ENCODE measurements around the gene IGIP.

The IGIP gene

DNA sequence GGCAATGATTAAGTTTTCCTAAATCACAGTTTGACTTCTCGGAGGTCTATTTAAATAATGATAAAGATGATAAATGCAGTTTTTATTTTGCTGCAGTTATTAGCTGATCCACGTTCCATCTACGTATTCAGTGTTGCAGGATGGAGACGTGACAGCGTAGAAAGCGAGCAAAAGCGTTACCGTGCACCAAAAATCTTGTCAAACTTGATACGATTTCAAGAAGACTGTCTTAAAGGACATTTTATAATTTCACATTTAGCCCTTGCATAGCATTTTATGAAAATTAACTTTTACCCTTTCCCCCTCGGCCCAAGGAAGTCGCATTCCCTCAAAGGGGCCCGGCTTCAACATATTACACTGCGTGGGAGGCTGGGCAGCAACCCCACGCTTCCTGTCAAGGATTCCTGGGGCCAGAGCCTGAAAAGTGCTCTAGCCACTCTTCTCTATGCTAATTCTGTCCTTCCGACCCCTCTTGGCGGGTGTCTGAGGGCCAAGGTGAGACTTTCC lies 18.9 kb upstream of the IGIP start:
- H3K9me3 ChIP-seq (ENCODE audit: control insufficient read depth, insufficient read depth, low read length): no peaks in the 10 kb centered on the region
- TF ChIP-seq EZH2phosphoT487 (IDR thresholded peaks at IDR 0.05; ENCODE audit: borderline replicate concordance, low read length): no peak
- TF ChIP-seq, protein P1, sequence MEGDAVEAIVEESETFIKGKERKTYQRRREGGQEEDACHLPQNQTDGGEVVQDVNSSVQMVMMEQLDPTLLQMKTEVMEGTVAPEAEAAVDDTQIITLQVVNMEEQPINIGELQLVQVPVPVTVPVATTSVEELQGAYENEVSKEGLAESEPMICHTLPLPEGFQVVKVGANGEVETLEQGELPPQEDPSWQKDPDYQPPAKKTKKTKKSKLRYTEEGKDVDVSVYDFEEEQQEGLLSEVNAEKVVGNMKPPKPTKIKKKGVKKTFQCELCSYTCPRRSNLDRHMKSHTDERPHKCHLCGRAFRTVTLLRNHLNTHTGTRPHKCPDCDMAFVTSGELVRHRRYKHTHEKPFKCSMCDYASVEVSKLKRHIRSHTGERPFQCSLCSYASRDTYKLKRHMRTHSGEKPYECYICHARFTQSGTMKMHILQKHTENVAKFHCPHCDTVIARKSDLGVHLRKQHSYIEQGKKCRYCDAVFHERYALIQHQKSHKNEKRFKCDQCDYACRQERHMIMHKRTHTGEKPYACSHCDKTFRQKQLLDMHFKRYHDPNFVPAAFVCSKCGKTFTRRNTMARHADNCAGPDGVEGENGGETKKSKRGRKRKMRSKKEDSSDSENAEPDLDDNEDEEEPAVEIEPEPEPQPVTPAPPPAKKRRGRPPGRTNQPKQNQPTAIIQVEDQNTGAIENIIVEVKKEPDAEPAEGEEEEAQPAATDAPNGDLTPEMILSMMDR (IDR thresholded peaks at IDR 0.05; ENCODE audit: low read depth, low read length, poor library complexity, severe bottlenecking): no peak
- peaks cover 7% of the 10 kb centered on the region for H3K36me3 ChIP-seq (ENCODE audit: control insufficient read depth, low read length)
- peaks cover 27% of the 10 kb centered on the region for H3F3A ChIP-seq (ENCODE audit: control insufficient read depth, insufficient read depth)
- peak overlapping the region; percentile 96 for H3K4me3 ChIP-seq (ENCODE audit: low read length)
- no peaks in the 10 kb centered on the region for H3K9me2 ChIP-seq (replicated peaks; ENCODE audit: control insufficient read depth, low read length)
- no peaks in the 10 kb centered on the region for H3K27me3 ChIP-seq (ENCODE audit: control insufficient read depth, low read length)
- peak overlapping the region; percentile 95 for H3K4me2 ChIP-seq (ENCODE audit: low read length)
- peaks cover 37% of the 10 kb centered on the region for H3K79me2 ChIP-seq (ENCODE audit: control insufficient read depth, low read length)
- H3K4me1 ChIP-seq (ENCODE audit: control insufficient read depth, low read length): peaks cover 45% of the 10 kb centered on the region
- H4K20me1 ChIP-seq (ENCODE audit: control insufficient read depth, insufficient read depth, low read depth, low read length): peaks cover 10% of the 10 kb centered on the region
- H3K27ac ChIP-seq (ENCODE audit: low read depth, low read length): peak overlapping the region; percentile 79

DNA sequence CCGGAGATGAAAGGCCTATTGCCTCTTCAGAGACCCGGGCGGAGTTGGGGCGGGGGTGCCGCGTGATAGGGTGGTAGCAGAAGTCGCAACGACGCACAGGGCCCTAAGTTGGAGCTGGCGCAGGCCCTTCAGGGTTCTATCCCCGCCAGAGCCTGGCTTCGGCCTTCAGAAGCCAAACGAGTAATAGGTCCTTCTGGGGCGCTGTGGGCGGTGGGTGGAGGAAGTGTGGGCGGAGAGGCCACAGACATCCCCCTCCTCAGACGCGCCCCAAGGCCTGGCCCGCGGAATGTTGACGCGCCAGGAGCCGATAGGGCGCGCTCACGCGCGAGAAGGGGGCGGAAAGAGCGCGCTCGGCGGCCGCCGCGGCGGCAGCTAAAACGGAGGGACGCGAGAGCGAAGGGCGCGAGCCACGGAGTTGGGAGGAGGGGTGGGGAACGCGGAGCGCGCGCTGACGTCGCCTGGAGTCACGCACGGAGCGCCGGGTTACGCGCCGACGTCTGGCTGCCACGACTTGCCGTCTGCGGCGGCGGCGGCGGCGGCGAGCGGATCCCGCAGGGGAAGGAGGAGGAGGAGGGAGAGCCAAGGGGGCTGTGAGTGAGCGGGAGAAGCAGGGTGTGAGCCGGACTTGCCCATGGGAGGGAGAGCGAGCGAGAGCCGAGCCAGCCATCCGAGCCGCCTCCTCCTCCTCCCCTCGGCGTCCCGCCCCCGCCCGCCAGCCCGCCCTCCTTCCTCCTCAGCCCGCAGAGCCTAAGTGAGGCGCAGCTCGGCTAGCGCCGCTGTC lies 18.2 kb upstream of the IGIP start:
- Histone ChIP-seq H3K9me2 (replicated peaks; ENCODE audit: control insufficient read depth, low read length) (no peaks in the 10 kb centered on the region), H3K4me1 (ENCODE audit: control insufficient read depth, low read length) (peaks cover 51% of the 10 kb centered on the region), H3K79me2 (ENCODE audit: control insufficient read depth, low read length) (peaks cover 44% of the 10 kb centered on the region), H3K27me3 (ENCODE audit: control insufficient read depth, low read length) (no peaks in the 10 kb centered on the region), H3K36me3 (ENCODE audit: control insufficient read depth, low read length) (peaks cover 7% of the 10 kb centered on the region), H3K4me3 (ENCODE audit: low read length) (peak overlapping the region; percentile 96), H3F3A (ENCODE audit: control insufficient read depth, insufficient read depth) (peaks cover 32% of the 10 kb centered on the region), H3K4me2 (ENCODE audit: low read length) (peak overlapping the region; percentile 95), H3K9me3 (ENCODE audit: control insufficient read depth, insufficient read depth, low read length) (no peaks in the 10 kb centered on the region), H3K27ac (ENCODE audit: low read depth, low read length) (peak overlapping the region; percentile 79), H4K20me1 (ENCODE audit: control insufficient read depth, insufficient read depth, low read depth, low read length) (peaks cover 16% of the 10 kb centered on the region)
- TF ChIP-seq EZH2phosphoT487 (IDR thresholded peaks at IDR 0.05; ENCODE audit: borderline replicate concordance, low read length): no peak
- TF ChIP-seq, protein P1 (IDR thresholded peaks at IDR 0.05; ENCODE audit: low read depth, low read length, poor library complexity, severe bottlenecking): peak; percentile 33

DNA sequence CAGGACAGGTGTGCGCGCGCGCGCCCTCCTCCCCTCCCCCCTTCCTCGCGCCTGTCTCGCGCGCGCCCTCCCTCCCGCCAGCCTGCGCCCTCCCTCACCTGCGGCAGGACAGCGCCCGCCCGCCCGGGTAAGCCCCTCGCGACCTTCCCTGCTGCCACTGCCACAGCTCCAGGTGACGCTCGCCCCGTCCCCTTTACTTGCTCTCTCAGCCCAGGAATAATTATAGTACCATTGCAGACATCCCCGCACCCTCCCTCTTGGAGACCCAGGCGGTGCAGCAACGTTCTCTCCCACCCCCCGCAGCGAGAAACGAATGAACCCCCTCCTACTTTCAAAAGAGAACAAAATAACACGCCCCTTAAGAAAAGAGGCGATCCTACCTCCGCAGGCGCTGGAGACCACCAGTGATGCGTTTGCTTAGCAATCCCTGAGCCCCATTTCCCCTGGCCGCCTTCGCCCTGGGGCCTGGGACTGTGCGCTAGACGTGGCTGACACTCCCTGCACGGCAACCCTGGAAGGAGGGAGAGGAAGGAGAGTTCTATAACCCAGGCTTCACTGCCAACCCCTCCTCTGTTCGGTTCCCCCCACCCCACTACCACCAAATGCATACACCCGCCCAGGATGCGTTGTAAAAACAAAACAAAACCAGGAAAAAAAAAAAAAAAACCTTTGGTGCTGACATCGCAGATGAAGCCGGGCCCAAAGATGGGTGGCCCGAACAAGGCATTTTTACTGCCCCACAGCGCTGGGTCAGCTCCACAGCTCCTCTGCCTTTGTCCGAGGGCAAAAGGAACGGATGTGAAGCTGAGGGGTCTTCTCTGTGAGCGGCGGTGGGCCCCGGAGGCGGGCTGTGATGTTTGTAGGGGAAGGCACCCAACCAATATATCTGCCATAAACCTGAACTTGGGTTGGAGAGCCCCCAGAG lies 17.4 kb upstream of the IGIP start:
- peaks cover 60% of the 10 kb centered on the region for H3K4me1 ChIP-seq (ENCODE audit: control insufficient read depth, low read length)
- peaks cover 52% of the 10 kb centered on the region for H3K79me2 ChIP-seq (ENCODE audit: control insufficient read depth, low read length)
- peak overlapping the region; percentile 96 for H3K4me3 ChIP-seq (ENCODE audit: low read length)
- peaks cover 34% of the 10 kb centered on the region for H3F3A ChIP-seq (ENCODE audit: control insufficient read depth, insufficient read depth)
- peak overlapping the region; percentile 79 for H3K27ac ChIP-seq (ENCODE audit: low read depth, low read length)
- peaks cover 7% of the 10 kb centered on the region for H3K36me3 ChIP-seq (ENCODE audit: control insufficient read depth, low read length)
- H3K9me3 ChIP-seq (ENCODE audit: control insufficient read depth, insufficient read depth, low read length): no peaks in the 10 kb centered on the region
- no peaks in the 10 kb centered on the region for H3K27me3 ChIP-seq (ENCODE audit: control insufficient read depth, low read length)
- peak overlapping the region; percentile 95 for H3K4me2 ChIP-seq (ENCODE audit: low read length)
- TF ChIP-seq, protein P1 (IDR thresholded peaks at IDR 0.05; ENCODE audit: low read depth, low read length, poor library complexity, severe bottlenecking): peak; percentile 5
- TF ChIP-seq EZH2phosphoT487 (IDR thresholded peaks at IDR 0.05; ENCODE audit: borderline replicate concordance, low read length): no peak
- no peaks in the 10 kb centered on the region for H3K9me2 ChIP-seq (replicated peaks; ENCODE audit: control insufficient read depth, low read length)
- H4K20me1 ChIP-seq (ENCODE audit: control insufficient read depth, insufficient read depth, low read depth, low read length): peaks cover 19% of the 10 kb centered on the region

All from DOHH2 (cell line).